Suprapubic skin (tissue), 4 donors: ENCODE data around the gene ZNF814.

Source experiments
- POLR2A ChIP-seq, 2 donors: fragments of 450-650 bp; IDR thresholded peaks; one replicate each; pipeline ENCODE4 v1.6.1; 2017; ENCODE audit warnings: antibody characterized with exemption in 2 of 2, mild to moderate bottlenecking in 2 of 2, moderate library complexity in 2 of 2
- POLR2AphosphoS5 ChIP-seq, 3 donors: sonication (generic); formaldehyde crosslinking; IDR thresholded peaks; one replicate each; pipeline ENCODE4 v1.6.1; 2017; ENCODE audit warnings: antibody characterized with exemption in 3 of 3
- TF ChIP-seq, protein P1 (sequence below), 2 donors: fragments of 200-600 bp in 1 of 2; fragments of 450-650 bp in 1 of 2; sonication (generic) in 1 of 2; IDR thresholded peaks; one replicate each; pipeline ENCODE4 v1.5.1; 2016 to 2019; ENCODE audit warnings: antibody characterized with exemption in 2 of 2, mild to moderate bottlenecking in 1 of 2, moderate library complexity in 1 of 2

GRCh38 chr19:57830071-57830602 lies 58.7 kb downstream of the ZNF814 start, which contains the start of gene ZNF587B:
- TF ChIP-seq, protein P1, sequence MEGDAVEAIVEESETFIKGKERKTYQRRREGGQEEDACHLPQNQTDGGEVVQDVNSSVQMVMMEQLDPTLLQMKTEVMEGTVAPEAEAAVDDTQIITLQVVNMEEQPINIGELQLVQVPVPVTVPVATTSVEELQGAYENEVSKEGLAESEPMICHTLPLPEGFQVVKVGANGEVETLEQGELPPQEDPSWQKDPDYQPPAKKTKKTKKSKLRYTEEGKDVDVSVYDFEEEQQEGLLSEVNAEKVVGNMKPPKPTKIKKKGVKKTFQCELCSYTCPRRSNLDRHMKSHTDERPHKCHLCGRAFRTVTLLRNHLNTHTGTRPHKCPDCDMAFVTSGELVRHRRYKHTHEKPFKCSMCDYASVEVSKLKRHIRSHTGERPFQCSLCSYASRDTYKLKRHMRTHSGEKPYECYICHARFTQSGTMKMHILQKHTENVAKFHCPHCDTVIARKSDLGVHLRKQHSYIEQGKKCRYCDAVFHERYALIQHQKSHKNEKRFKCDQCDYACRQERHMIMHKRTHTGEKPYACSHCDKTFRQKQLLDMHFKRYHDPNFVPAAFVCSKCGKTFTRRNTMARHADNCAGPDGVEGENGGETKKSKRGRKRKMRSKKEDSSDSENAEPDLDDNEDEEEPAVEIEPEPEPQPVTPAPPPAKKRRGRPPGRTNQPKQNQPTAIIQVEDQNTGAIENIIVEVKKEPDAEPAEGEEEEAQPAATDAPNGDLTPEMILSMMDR (IDR thresholded peaks at IDR 0.05) = peak in 1 of 2 donors; percentile 26
- no peak for TF ChIP-seq POLR2A (IDR thresholded peaks at IDR 0.05)
- no peak for TF ChIP-seq POLR2AphosphoS5 (IDR thresholded peaks at IDR 0.05)
